PC-3 (cell line): ENCODE data around the gene SF1. TPM values are rescaled to one million over a fixed set of nuclear protein-coding genes. Genes with fewer than 3 reads are reported as not detected.

ENCODE experiments used
- ATAC-seq: fragments of 200-7000 bp; cut with Tn5 transposase; 2 replicates; pipeline ENCODE4 v1.9.1; 2020; ENCODE audit warnings: mild to moderate bottlenecking, moderate library complexity
- BruUV-seq: library from RNA; stranded (reverse); fragments of 400-500 nt; replicated peaks from 2 replicates; lab custom pipeline; 2021; lab: Mats Ljungman, UMichigan
- CTCF ChIA-PET: fragments of 300-600 bp; sonication (Branson Sonifier 250); formaldehyde crosslinking; loops from one replicate; lab custom pipeline; 2022; ENCODE audit warnings: antibody characterized with exemption; lab: Charles Lee
- POLR2A ChIA-PET: fragments of 300-600 bp; sonication (Branson Sonifier 250); formaldehyde crosslinking; loops from one replicate; lab custom pipeline; 2022; ENCODE audit warnings: antibody characterized with exemption; ENCODE audit not compliant: unreplicated experiment; lab: Charles Lee
- DNase-seq: peaks from one replicate; pipeline ENCODE4 v3.0.0-alpha.2; 2015
- H2AFZ ChIP-seq: fragments of 300-600 bp; sonication (generic); 2 replicates; pipeline ENCODE4 v1.6.0; 2016; ENCODE audit warnings: antibody characterized with exemption, low read length
- H3F3A ChIP-seq: fragments of 300-600 bp; sonication (generic); one replicate; pipeline ENCODE4 v1.6.0; 2017; ENCODE audit warnings: antibody characterized with exemption, low read length, control low read depth, mild to moderate bottlenecking; ENCODE audit not compliant: unreplicated experiment
- H3K27ac ChIP-seq: fragments of 300-600 bp; sonication (generic); 2 replicates; pipeline ENCODE4 v1.5.1; 2016; ENCODE audit warnings: mild to moderate bottlenecking, low read length
- H3K27me3 ChIP-seq: fragments of 300-600 bp; sonication (generic); 2 replicates; pipeline ENCODE4 v1.6.1; 2016; ENCODE audit warnings: low read length, mixed read lengths
- H3K36me3 ChIP-seq: fragments of 300-600 bp; sonication (generic); 2 replicates; pipeline ENCODE4 v1.6.1; 2016; ENCODE audit warnings: low read depth, mixed run types, low read length, mixed read lengths
- H3K4me1 ChIP-seq: fragments of 300-600 bp; sonication (generic); 2 replicates; pipeline ENCODE4 v1.5.1; 2016; ENCODE audit warnings: low read length; ENCODE audit not compliant: insufficient read depth
- H3K4me2 ChIP-seq: fragments of 300-600 bp; sonication (generic); 2 replicates; pipeline ENCODE4 v1.6.0; 2016; ENCODE audit warnings: low read length
- H3K4me3 ChIP-seq: fragments of 300-600 bp; sonication (generic); 2 replicates; pipeline ENCODE4 v1.5.1; 2016; ENCODE audit warnings: mild to moderate bottlenecking, low read length, mixed read lengths
- H3K79me2 ChIP-seq: fragments of 300-600 bp; sonication (generic); 2 replicates; pipeline ENCODE4 v1.6.1; 2017; ENCODE audit warnings: low read length, mixed read lengths
- H3K9ac ChIP-seq: fragments of 300-600 bp; sonication (generic); 2 replicates; pipeline ENCODE4 v1.6.0; 2016; ENCODE audit warnings: mild to moderate bottlenecking, low read length
- H3K9me2 ChIP-seq: fragments of 300-600 bp; sonication (generic); replicated peaks from 2 replicates; pipeline ENCODE4 v1.6.1; 2016; ENCODE audit warnings: mixed run types, low read length, mixed read lengths
- H3K9me3 ChIP-seq: fragments of 300-600 bp; sonication (generic); 2 replicates; pipeline ENCODE4 v1.6.1; 2016; ENCODE audit warnings: low read length, mixed read lengths
- H4K20me1 ChIP-seq: fragments of 300-600 bp; sonication (generic); 2 replicates; pipeline ENCODE4 v1.6.1; 2016; ENCODE audit warnings: low read length, mixed read lengths
- CTCF ChIP-seq: fragments of 300-600 bp; sonication (generic); conservative IDR thresholded peaks from 2 replicates; pipeline ENCODE4 v1.5.1; 2017; ENCODE audit warnings: antibody characterized with exemption, low read depth, mild to moderate bottlenecking, low read length
- EZH2 ChIP-seq: fragments of 300-600 bp; sonication (generic); IDR thresholded peaks from one replicate; pipeline ENCODE4 v1.6.1; 2017; ENCODE audit warnings: antibody characterized with exemption, mild to moderate bottlenecking, low read length; ENCODE audit not compliant: unreplicated experiment
- EZH2phosphoT487 ChIP-seq: fragments of 300-600 bp; sonication (generic); IDR thresholded peaks from 2 replicates; pipeline ENCODE4 v1.6.1; 2018; ENCODE audit warnings: mild to moderate bottlenecking, antibody characterized with exemption, low read length, borderline replicate concordance
- intact Hi-C: fragments of 100-400 bp; cut with micrococcal nuclease; formaldehyde crosslinking; loops from 2 replicates; pipeline ENCODE4 v1.9.0; 2023
- total RNA-seq: library from RNA; depleted of rRNA; stranded (reverse); fragments of >200 nt; gene quantifications from 2 replicates; pipeline ENCODE4 v1.2.3, GENCODE V29; 2014

The SF1 gene
- total RNA-seq, 1 experiment from 2014 or later: 217 TPM

- Histone ChIP-seq H3K9me3 (no peaks in the 10 kb centered on the region), H3K79me2 (no peaks in the 10 kb centered on the region), H3K9ac (no peak overlapping the region), H2AFZ (no peak overlapping the region), H3K9me2 (no peaks in the 10 kb centered on the region), H4K20me1 (no peaks in the 10 kb centered on the region), H3K4me2 (peak overlapping the region; percentile 20; the same call in 1 of the 2 replicates), H3K27me3 (peaks cover 36% of the 10 kb centered on the region), H3K36me3 (no peaks in the 10 kb centered on the region), H3K4me1 (peaks cover 13% of the 10 kb centered on the region), H3K4me3 (no peak overlapping the region), H3K27ac (no peak overlapping the region), H3F3A (no peaks in the 10 kb centered on the region)
- POLR2A ChIA-PET: no interaction called here
- DNase-seq (no peak), ATAC-seq (no peak)
- intact Hi-C loops: no loop called here
- CTCF ChIA-PET: no interaction called here
- BruUV-seq: no TSS peak
- no peak for TF ChIP-seq EZH2
- no peak for TF ChIP-seq EZH2phosphoT487
- TF ChIP-seq CTCF: no peak
Measured at GRCh38 chr11:64745521-64746328, 32.6 kb downstream of the SF1 start.

GRCh38 chr11:64745189-64745520 is 33.2 kb downstream of the SF1 start:
- ATAC-seq: no peak
- no peaks in the 10 kb centered on the region for H3K36me3 ChIP-seq
- peaks cover 13% of the 10 kb centered on the region for H3K4me1 ChIP-seq
- H3K9me2 ChIP-seq: no peaks in the 10 kb centered on the region
- intact Hi-C loops: no loop called here
- H3K27ac ChIP-seq: no peak overlapping the region
- H3K79me2 ChIP-seq: no peaks in the 10 kb centered on the region
- no peak overlapping the region for H2AFZ ChIP-seq
- CTCF ChIA-PET: no interaction called here
- no peak overlapping the region for H3K9ac ChIP-seq
- BruUV-seq: no TSS peak
- H3K9me3 ChIP-seq: no peaks in the 10 kb centered on the region
- TF ChIP-seq EZH2 (peak; percentile 90), CTCF (no peak), EZH2phosphoT487 (peak; percentile 84; the same call in 1 of the 2 replicates)
- POLR2A ChIA-PET: no interaction called here
- no peaks in the 10 kb centered on the region for H4K20me1 ChIP-seq
- peak overlapping the region; percentile 20; the same call in 1 of the 2 replicates for H3K4me2 ChIP-seq
- no peaks in the 10 kb centered on the region for H3F3A ChIP-seq
- peaks cover 36% of the 10 kb centered on the region for H3K27me3 ChIP-seq
- no peak overlapping the region for H3K4me3 ChIP-seq
- no peak for DNase-seq

DNA sequence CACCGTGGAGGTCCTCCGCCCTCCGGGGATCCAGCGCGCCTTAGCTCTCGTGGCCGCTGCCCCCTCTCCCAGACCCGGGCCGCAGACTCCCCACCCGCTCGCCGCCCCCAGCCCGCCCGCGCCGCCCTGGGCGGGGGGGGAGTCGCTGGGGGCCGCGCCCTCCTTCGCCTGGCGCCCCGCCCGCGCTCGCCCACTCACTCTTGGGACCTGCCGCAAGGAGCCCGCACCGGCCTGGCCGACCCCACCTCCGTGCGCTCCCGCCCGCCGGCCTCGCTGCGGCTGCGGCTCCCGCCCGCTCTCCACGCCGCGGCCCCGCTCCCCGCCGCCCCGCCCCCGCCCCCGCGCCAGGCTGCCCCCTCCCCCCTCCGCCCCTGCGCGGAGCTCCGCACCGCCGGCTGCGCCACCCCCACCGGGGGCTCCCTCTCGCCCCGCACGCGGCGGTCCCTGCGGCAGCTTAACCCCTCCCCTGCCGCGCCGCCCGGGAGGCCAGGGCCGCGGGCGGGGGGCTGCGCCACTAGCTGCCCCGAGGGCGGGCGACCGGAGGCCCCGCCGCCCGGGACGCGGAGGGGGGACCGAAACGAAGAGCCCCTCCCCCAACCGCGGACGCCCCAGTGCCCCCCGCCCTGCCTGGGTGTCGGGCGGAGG is 33.7 kb downstream of the SF1 start:
- Histone ChIP-seq H3K27me3 (peaks cover 36% of the 10 kb centered on the region), H3K9ac (no peak overlapping the region), H3K36me3 (no peaks in the 10 kb centered on the region), H3K4me2 (peak overlapping the region; percentile 90; the same call in 1 of the 2 replicates), H3K9me2 (no peaks in the 10 kb centered on the region), H3K9me3 (no peaks in the 10 kb centered on the region), H2AFZ (no peak overlapping the region), H3K79me2 (no peaks in the 10 kb centered on the region), H4K20me1 (no peaks in the 10 kb centered on the region), H3K4me3 (no peak overlapping the region), H3K4me1 (peaks cover 13% of the 10 kb centered on the region), H3F3A (no peaks in the 10 kb centered on the region), H3K27ac (no peak overlapping the region)
- TF ChIP-seq EZH2 (no peak), CTCF (no peak)
- ATAC-seq: no peak
- no peak for DNase-seq
- intact Hi-C loops: no loop called here
- POLR2A ChIA-PET: no interaction called here
- no TSS peak for BruUV-seq
- CTCF ChIA-PET: no interaction called here
